ENCODE data around the gene CRYBG2.

DNA sequence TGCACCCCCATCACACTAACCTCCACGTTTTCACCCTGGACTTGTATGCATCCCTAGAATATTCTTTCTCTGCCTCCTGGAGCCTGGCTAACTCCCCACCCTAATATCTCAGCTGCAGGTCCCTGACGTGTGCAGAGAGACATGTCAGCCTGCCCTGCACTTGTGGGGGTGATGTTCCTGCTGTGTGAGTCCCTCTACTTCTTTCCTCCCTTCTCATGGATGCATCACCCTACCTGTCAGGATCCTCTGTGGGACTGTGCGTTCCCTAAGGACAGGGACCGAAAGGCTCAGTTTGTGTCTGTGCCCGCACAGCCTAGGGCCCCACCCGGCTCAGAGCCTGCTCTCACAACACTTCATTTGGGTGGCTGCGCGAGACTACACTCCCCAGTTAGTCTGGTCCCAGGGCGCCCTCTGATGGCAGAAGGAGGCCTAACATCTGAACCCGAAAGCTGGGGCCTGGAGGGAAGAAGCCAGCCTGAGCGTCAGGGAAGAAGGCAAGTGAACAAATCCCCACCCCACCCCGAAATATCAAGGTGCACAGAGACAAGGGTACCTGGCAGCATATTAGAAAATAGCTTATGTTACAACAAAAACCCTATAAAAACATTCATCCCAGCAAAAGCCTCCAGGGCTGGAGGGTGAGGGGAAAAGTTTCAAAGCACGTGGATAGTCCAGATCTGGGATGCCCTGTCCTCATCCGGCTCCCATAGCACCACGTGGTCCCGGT, 32.5 kb downstream of the CRYBG2 start:
- peak; percentile 79 to 95 (median 92) for TF ChIP-seq CTCF (IDR thresholded peaks at IDR 0.05)
- TF ChIP-seq POLR2A (IDR thresholded peaks at IDR 0.05) = no peak

Data from Peyer's patch (tissue), 4 donors.